OCI-LY1 (cell line): ENCODE data around the gene C11orf98.

Source experiments
- CTCF ChIP-seq: fragments of 200-600 bp; sonication (generic), shearing (Covaris generic); IDR thresholded peaks from 2 replicates; pipeline ENCODE4 v1.5.1; 2017; ENCODE audit warnings: mild to moderate bottlenecking, antibody characterized with exemption, low read length, moderate library complexity, mixed read lengths
- EZH2 ChIP-seq: fragments of 200-600 bp; sonication (generic), shearing (Covaris generic); IDR thresholded peaks from 2 replicates; pipeline ENCODE4 v1.8.0; 2017; ENCODE audit warnings: borderline replicate concordance, mixed run types, mild to moderate bottlenecking, antibody characterized with exemption, low read length, moderate library complexity, mixed read lengths

DNA sequence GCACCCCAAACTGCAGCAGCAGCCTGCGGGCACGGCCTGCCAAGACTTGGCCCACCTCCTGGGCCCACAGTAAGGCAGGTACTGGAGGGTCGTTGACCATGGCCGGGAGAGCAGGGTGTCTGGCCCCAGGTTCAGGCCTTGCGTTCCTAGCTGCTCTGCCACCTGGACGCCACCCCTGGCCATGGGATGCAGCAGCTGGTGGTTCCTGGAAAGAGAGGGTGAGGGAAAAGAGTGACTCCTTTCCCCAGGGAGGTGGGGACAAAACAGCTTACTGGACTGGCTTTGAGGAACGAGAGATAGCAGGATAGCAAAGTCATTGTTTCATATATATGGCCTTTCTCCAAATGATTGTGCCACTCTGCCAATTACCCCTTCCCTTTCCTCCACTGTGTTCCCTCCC, 40.4 kb upstream of the C11orf98 start:
- TF ChIP-seq CTCF = no peak
- no peak for TF ChIP-seq EZH2
